Esophagus muscularis mucosa (tissue), 3 donors: ENCODE measurements around the gene HIRA.

ENCODE experiments used
- CTCF ChIP-seq, 3 experiments: fragments of 200-600 bp in 2 of 3; fragments of 450-650 bp in 1 of 3; sonication (generic) in 2 of 3; IDR thresholded peaks; one replicate each; pipeline ENCODE4 v1.5.1; 2017 to 2019; ENCODE audit warnings: antibody characterized with exemption in 3 of 3, mild to moderate bottlenecking in 2 of 3, moderate library complexity in 1 of 3
- POLR2A ChIP-seq: fragments of 450-650 bp; IDR thresholded peaks from one replicate; pipeline ENCODE4 v1.6.1; 2017; ENCODE audit warnings: antibody characterized with exemption, moderate library complexity, mild to moderate bottlenecking, low read depth
- POLR2AphosphoS5 ChIP-seq, 2 donors: sonication (generic); formaldehyde crosslinking; IDR thresholded peaks; one replicate each; pipeline ENCODE4 v1.6.1; 2017; ENCODE audit warnings: antibody characterized with exemption in 2 of 2

GRCh38 chr22:19407649-19408606 is 23.6 kb downstream of the HIRA start:
- TF ChIP-seq POLR2A (no peak), CTCF (IDR thresholded peaks at IDR 0.05) (no peak), POLR2AphosphoS5 (IDR thresholded peaks at IDR 0.05) (no peak)
